Activated CD4-positive, alpha-beta T cell treated with anti-CD3 and anti-CD28 coated beads, Interleukin-2, Interleukin-4, amounts not matched to agents 100 ng/mL and 50 ng/mL, durations not matched to agents 16 hours and 8 hours (primary cell): Measurements from ENCODE around the gene MAGEC2.

ENCODE experiments used
- DNase-seq: peaks from one replicate; pipeline ENCODE4 v3.0.0-alpha.2; 2020; ENCODE audit warnings: low spot score

MAGEC2 gene

GRCh38 chrX:142204522-142205433, at the start of gene MAGEC2:
MAGEC2 (minus strand) TSS chrX:142205290; CDS start chrX:142203987, 1,303 bp downstream.
- no peak for DNase-seq

GRCh38 chrX:142251680-142252079, 46.6 kb upstream of the MAGEC2 start:
- DNase-seq = no peak

- DNase-seq = no peak
Observed at GRCh38 chrX:142251202-142251601, 46.1 kb upstream of the MAGEC2 start.

GRCh38 chrX:142250502-142250901, 45.4 kb upstream of the MAGEC2 start:
- DNase-seq = no peak

- DNase-seq = no peak
Observed at GRCh38 chrX:142249721-142250120, 44.6 kb upstream of the MAGEC2 start.

GRCh38 chrX:142244568-142244967, 39.5 kb upstream of the MAGEC2 start:
- no peak for DNase-seq

- DNase-seq = no peak
Observed at GRCh38 chrX:142238536-142238935, 33.4 kb upstream of the MAGEC2 start.

GRCh38 chrX:142233400-142233799, 28.3 kb upstream of the MAGEC2 start:
- no peak for DNase-seq

GRCh38 chrX:142214081-142214480, 9.0 kb upstream of the MAGEC2 start:
- no peak for DNase-seq

GRCh38 chrX:142201113-142201512, 4.0 kb downstream of the MAGEC2 start:
- no peak for DNase-seq

GRCh38 chrX:142186103-142186502, 19.0 kb downstream of the MAGEC2 start:
- DNase-seq = no peak

- DNase-seq = no peak
Observed at GRCh38 chrX:142184756-142185602, 20.1 kb downstream of the MAGEC2 start.

GRCh38 chrX:142156567-142156966, 48.5 kb downstream of the MAGEC2 start:
- DNase-seq = no peak
